B cell (primary cell): ENCODE measurements around the gene PLXDC1. TPM values are rescaled to one million over a fixed set of nuclear protein-coding genes. Genes with fewer than 3 reads are reported as not detected.
"Not testable (repeated sequence)": the region's sequence is repeated elsewhere in the genome, so short reads cannot be mapped to it uniquely, and the experiment has no call there.

ENCODE experiments used
- ATAC-seq: fragments of 200-7000 bp; cut with Tn5 transposase; one replicate; pipeline ENCODE4 v1.10.0; 2021; ENCODE audit warnings: low read depth, mild to moderate bottlenecking, moderate number of reproducible peaks, moderate library complexity
- CTCF ChIA-PET: fragments of 350-600 bp; sonication (Branson Sonifier 250); formaldehyde crosslinking; loops from one replicate; lab custom pipeline; 2021; ENCODE audit warnings: antibody characterized with exemption, inconsistent platforms; lab: Charles Lee
- POLR2A ChIA-PET: fragments of 350-600 bp; sonication (Branson Sonifier 250); formaldehyde crosslinking; loops from one replicate; lab custom pipeline; 2021; ENCODE audit warnings: antibody characterized with exemption; lab: Charles Lee
- DNase-seq: peaks from one replicate; pipeline ENCODE4 v3.0.0; 2013
- H2AFZ ChIP-seq: 2 replicates; pipeline ENCODE4 v1.6.1; 2012; ENCODE audit warnings: mild to moderate bottlenecking, low read depth, low read length; ENCODE audit not compliant: insufficient read depth, poor library complexity, severe bottlenecking
- H3K27ac ChIP-seq, 2 donors: 1 replicate in 1 of 2; 2 replicates in 1 of 2; pipeline ENCODE4 v1.5.1; 2012 to 2013; ENCODE audit warnings: low read length in 2 of 2, mild to moderate bottlenecking in 2 of 2, moderate library complexity in 1 of 2
- H3K27me3 ChIP-seq, 4 experiments: fragments of 200-600 bp in 1 of 4; sonication (generic) in 1 of 4; replicated peaks in 1 of 4; 1 replicate in 2 of 4; 2 replicates in 2 of 4; pipeline versions ENCODE4 v1.6.1 to v1.7.0; 2013 to 2016; ENCODE audit warnings: low read length in 3 of 4, mild to moderate bottlenecking in 2 of 4, mixed read lengths in 1 of 4, moderate library complexity in 1 of 4; ENCODE audit not compliant: insufficient read depth in 4 of 4, control insufficient read depth in 3 of 4; ENCODE audit errors: control extremely low read depth in 1 of 4
- H3K36me3 ChIP-seq, 2 experiments: replicated peaks in 1 of 2; 1 replicate in 1 of 2; 2 replicates in 1 of 2; pipeline versions ENCODE4 v1.6.1 to v1.7.1; 2013; ENCODE audit warnings: low read length in 1 of 2; ENCODE audit not compliant: insufficient read depth in 2 of 2, control insufficient read depth in 1 of 2; ENCODE audit errors: control extremely low read depth in 1 of 2, extremely low read depth in 1 of 2
- H3K4me1 ChIP-seq, 2 donors: fragments of 200-600 bp in 1 of 2; sonication (generic) in 1 of 2; 1 replicate in 1 of 2; 2 replicates in 1 of 2; pipeline versions ENCODE4 v1.5.1 to v1.6.1; 2013 to 2017; ENCODE audit warnings: low read length in 2 of 2; ENCODE audit not compliant: control insufficient read depth in 2 of 2, insufficient read depth in 2 of 2
- H3K4me2 ChIP-seq: replicated peaks from 2 replicates; pipeline ENCODE3; 2012; ENCODE audit warnings: mild to moderate bottlenecking, low read depth, low read length; ENCODE audit not compliant: poor library complexity, severe bottlenecking
- H3K4me3 ChIP-seq, 5 experiments: fragments of 200-600 bp in 1 of 5; sonication (generic) in 1 of 5; 1 replicate in 3 of 5; 2 replicates in 2 of 5; pipeline versions ENCODE4 v1.5.1 to v1.7.0; 2011 to 2016; ENCODE audit warnings: low read length in 4 of 5, mild to moderate bottlenecking in 4 of 5, low read depth in 2 of 5, control low read depth in 1 of 5, moderate library complexity in 1 of 5; ENCODE audit not compliant: insufficient read depth in 1 of 5; ENCODE audit errors: control extremely low read depth in 1 of 5, extremely low read depth in 1 of 5
- H3K79me2 ChIP-seq: fragments of 200-600 bp; sonication (generic); one replicate; pipeline ENCODE4 v1.6.0; 2016; ENCODE audit warnings: low read length; ENCODE audit not compliant: control insufficient read depth, insufficient read depth
- H3K9ac ChIP-seq: fragments of 200-600 bp; sonication (generic); 2 replicates; pipeline ENCODE4 v1.6.1; 2017; ENCODE audit warnings: mild to moderate bottlenecking, low read length, moderate library complexity
- H3K9me3 ChIP-seq, 3 donors: one replicate each; pipeline versions ENCODE4 v1.6.1 to v1.7.1; 2013; ENCODE audit warnings: low read length in 2 of 3; ENCODE audit not compliant: control insufficient read depth in 2 of 3, insufficient read depth in 1 of 3; ENCODE audit errors: control extremely low read depth in 1 of 3
- H4K20me1 ChIP-seq: 2 replicates; pipeline ENCODE4 v1.6.0; 2012; ENCODE audit warnings: mild to moderate bottlenecking, low read length; ENCODE audit not compliant: insufficient read depth, control insufficient read depth, poor library complexity, severe bottlenecking
- H3K27ac Mint-ChIP-seq: one replicate; pipeline ENCODE4 v1.8.0; 2021; ENCODE audit warnings: mixed read lengths
- H3K27me3 Mint-ChIP-seq: one replicate; pipeline ENCODE4 v1.8.0; 2021; ENCODE audit warnings: mixed read lengths
- H3K4me1 Mint-ChIP-seq: one replicate; pipeline ENCODE4 v1.8.0; 2021; ENCODE audit warnings: mixed read lengths
- H3K4me3 Mint-ChIP-seq: one replicate; pipeline ENCODE4 v1.8.0; 2021; ENCODE audit warnings: mixed read lengths
- H3K9me3 Mint-ChIP-seq: one replicate; pipeline ENCODE4 v1.8.0; 2022; ENCODE audit warnings: mixed read lengths; ENCODE audit not compliant: insufficient read depth
- EZH2 ChIP-seq: IDR thresholded peaks from 2 replicates; pipeline ENCODE4 v1.6.1; 2012; ENCODE audit warnings: borderline replicate concordance, low read depth, mild to moderate bottlenecking, moderate library complexity, low read length; ENCODE audit not compliant: insufficient read depth, poor library complexity, severe bottlenecking
- WGBS: methylation state at CpG from one replicate; pipeline ENCODE4 v1.1.5; 2013; ENCODE audit warnings: missing lambda C conversion rate; ENCODE audit not compliant: insufficient coverage; 5-methylcytosine and 5-hydroxymethylcytosine counted together
- intact Hi-C: fragments of 100-400 bp; cut with micrococcal nuclease; formaldehyde crosslinking; loops from one replicate; pipeline ENCODE4 v1.10.0; 2022
- polyA plus RNA-seq: library from polyadenylated mRNA; depleted of rRNA; stranded (reverse); fragments of >200 nt; gene quantifications from 2 replicates; pipeline ENCODE4 v1.2.3, GENCODE V29; 2012
- total RNA-seq, 2 donors: library from RNA; stranded (reverse); fragments of 120-200 nt in 1 of 2; gene quantifications; 1 replicate in 1 of 2; 2 replicates in 1 of 2; pipeline versions ENCODE4 v1.2.3 to v1.2.4, GENCODE V29; 2013 to 2022
- TF ChIP-seq, protein P1 (sequence below): fragments of 200-600 bp; IDR thresholded peaks from one replicate; pipeline ENCODE4 v1.8.0; 2022; ENCODE audit warnings: antibody characterized with exemption, mild to moderate bottlenecking

The PLXDC1 gene
- total and polyA plus RNA-seq, 2 donors (not counting 1 experiment from before 2014, with no cell fraction given): 0.69 TPM; not detected in 1

DNA sequence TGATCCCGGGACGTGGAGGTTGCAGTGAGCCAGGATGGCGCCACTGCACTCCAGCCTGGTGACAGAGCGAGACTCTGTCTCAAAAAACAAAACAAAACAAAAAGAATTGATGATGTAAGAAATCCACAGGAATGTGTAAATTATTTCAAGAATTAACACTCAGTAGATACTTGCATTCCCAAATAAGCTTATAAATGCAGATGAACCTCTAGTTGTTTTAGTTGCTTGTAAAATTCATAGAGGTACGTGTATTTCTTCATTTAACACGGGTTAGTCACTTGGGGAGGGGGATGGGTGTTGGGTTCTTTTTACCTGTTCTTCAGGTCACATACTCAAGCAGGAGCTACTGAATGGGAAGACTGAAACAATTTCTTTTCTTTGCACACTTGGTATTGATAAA, 128.5 kb downstream of the PLXDC1 start:
- intact Hi-C loops: no loop called here
- Mint-ChIP-seq H3K4me3 (no peak overlapping the region), H3K9me3 (no peaks in the 10 kb centered on the region), H3K27me3 (peaks cover 16% of the 10 kb centered on the region), H3K27ac (no peak overlapping the region), H3K4me1 (peaks cover 16% of the 10 kb centered on the region)
- Histone ChIP-seq H3K36me3 (no peaks in the 10 kb centered on the region), H3K4me2 (no peak overlapping the region), H3K79me2 (no peaks in the 10 kb centered on the region), H3K9ac (no peak overlapping the region), H3K9me3 (no peaks in the 10 kb centered on the region), H3K27me3 (peaks cover 0 to 20% (median 8%) of the 10 kb centered on the region in 4 experiments), H3K4me3 (no peak overlapping the region), H2AFZ (no peak overlapping the region), H3K27ac (no peak overlapping the region), H4K20me1 (no peaks in the 10 kb centered on the region), H3K4me1 (peaks cover 18 to 19% of the 10 kb centered on the region in 2 donors)
- POLR2A ChIA-PET: no interaction called here
- no peak for ATAC-seq
- 80% methylated on average over 2 of the region's 6 CpGs for WGBS
- DNase-seq: no peak
- TF ChIP-seq, protein P1, sequence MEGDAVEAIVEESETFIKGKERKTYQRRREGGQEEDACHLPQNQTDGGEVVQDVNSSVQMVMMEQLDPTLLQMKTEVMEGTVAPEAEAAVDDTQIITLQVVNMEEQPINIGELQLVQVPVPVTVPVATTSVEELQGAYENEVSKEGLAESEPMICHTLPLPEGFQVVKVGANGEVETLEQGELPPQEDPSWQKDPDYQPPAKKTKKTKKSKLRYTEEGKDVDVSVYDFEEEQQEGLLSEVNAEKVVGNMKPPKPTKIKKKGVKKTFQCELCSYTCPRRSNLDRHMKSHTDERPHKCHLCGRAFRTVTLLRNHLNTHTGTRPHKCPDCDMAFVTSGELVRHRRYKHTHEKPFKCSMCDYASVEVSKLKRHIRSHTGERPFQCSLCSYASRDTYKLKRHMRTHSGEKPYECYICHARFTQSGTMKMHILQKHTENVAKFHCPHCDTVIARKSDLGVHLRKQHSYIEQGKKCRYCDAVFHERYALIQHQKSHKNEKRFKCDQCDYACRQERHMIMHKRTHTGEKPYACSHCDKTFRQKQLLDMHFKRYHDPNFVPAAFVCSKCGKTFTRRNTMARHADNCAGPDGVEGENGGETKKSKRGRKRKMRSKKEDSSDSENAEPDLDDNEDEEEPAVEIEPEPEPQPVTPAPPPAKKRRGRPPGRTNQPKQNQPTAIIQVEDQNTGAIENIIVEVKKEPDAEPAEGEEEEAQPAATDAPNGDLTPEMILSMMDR: no peak
- no peak for TF ChIP-seq EZH2
- CTCF ChIA-PET: no interaction called here

DNA sequence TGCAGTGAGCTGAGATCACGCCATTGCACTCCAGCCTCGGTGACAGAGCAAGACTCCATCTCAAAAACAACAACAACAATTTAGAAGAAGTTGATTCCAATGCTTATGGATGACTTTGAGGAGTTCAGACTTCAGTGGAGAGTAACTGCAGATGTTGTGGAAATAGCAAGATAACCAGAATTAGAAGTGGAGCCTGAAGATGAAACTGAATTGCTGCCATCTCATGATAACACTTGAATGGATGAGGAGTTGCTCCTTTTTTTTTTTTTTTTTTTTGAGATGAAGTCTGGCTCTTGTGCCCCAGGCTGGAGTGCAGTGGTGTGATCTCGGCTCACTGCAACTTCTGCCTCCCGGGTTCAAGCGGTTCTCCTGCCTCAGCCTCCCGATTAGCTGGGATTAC, 131.4 kb downstream of the PLXDC1 start:
- H3K4me2 ChIP-seq, POLR2A ChIA-PET, H3K9ac ChIP-seq, H4K20me1 ChIP-seq, H3K4me3 Mint-ChIP-seq, DNase-seq, H3K4me3 ChIP-seq, H3K27me3 Mint-ChIP-seq, H3K27me3 ChIP-seq, intact Hi-C loops, H2AFZ ChIP-seq, H3K79me2 ChIP-seq, H3K27ac ChIP-seq, H3K27ac Mint-ChIP-seq, ATAC-seq, H3K9me3 ChIP-seq, H3K9me3 Mint-ChIP-seq, H3K36me3 ChIP-seq: not testable (repeated sequence)
- peaks cover 11% of the 10 kb centered on the region for H3K4me1 Mint-ChIP-seq
- 100% methylated on average over 3 of the region's 6 CpGs for WGBS
- H3K4me1 ChIP-seq: peaks cover 10 to 11% of the 10 kb centered on the region in 2 donors
- CTCF ChIA-PET: interaction anchor here (0.6 kb wide), 1 partner anchor 26 kb away, joined by 4 read pairs; no protein-coding TSS in a partner anchor
